Smooth muscle cell (in vitro differentiated cells): ENCODE results near the gene ZNF547. TPM values are rescaled to one million over a fixed set of nuclear protein-coding genes. Genes with fewer than 3 reads are reported as not detected.

ENCODE experiments used
- DNase-seq: peaks from one replicate; lab custom pipeline; 2025; ENCODE audit not compliant: unreplicated experiment; lab: John Stamatoyannopoulos, UW
- H2AFZ ChIP-seq: fragments of 200-600 bp; sonication (generic); 2 replicates; pipeline ENCODE4 v1.6.0; 2016; ENCODE audit warnings: antibody characterized with exemption, low read depth, mild to moderate bottlenecking
- H3F3A ChIP-seq: fragments of 200-600 bp; sonication (generic); 2 replicates; pipeline ENCODE4 v1.6.0; 2017; ENCODE audit warnings: antibody characterized with exemption, low read depth
- H3K27ac ChIP-seq: fragments of 200-600 bp; sonication (generic); 2 replicates; pipeline ENCODE4 v1.5.1; 2016; ENCODE audit warnings: low read depth, mild to moderate bottlenecking
- H3K27me3 ChIP-seq: fragments of 200-600 bp; sonication (generic); 2 replicates; pipeline ENCODE4 v1.6.1; 2016; ENCODE audit warnings: low read depth, mild to moderate bottlenecking
- H3K36me3 ChIP-seq: fragments of 200-600 bp; sonication (generic); 2 replicates; pipeline ENCODE4 v1.5.1; 2016; ENCODE audit warnings: low read depth
- H3K4me1 ChIP-seq: fragments of 200-600 bp; sonication (generic); 2 replicates; pipeline ENCODE4 v1.5.1; 2016; ENCODE audit warnings: low read depth
- H3K4me2 ChIP-seq: fragments of 200-600 bp; sonication (generic); 2 replicates; pipeline ENCODE4 v1.6.0; 2016; ENCODE audit warnings: mild to moderate bottlenecking
- H3K4me3 ChIP-seq: fragments of 200-600 bp; sonication (generic); 2 replicates; pipeline ENCODE4 v1.5.1; 2016; ENCODE audit warnings: mild to moderate bottlenecking
- H3K79me2 ChIP-seq: fragments of 200-600 bp; sonication (generic); 2 replicates; pipeline ENCODE4 v1.6.0; 2016; ENCODE audit warnings: low read depth, mild to moderate bottlenecking
- H3K9ac ChIP-seq: fragments of 200-600 bp; sonication (generic); 2 replicates; pipeline ENCODE4 v1.6.0; 2016; ENCODE audit warnings: low read depth
- H3K9me3 ChIP-seq: fragments of 200-600 bp; sonication (generic); replicated peaks from 2 replicates; pipeline ENCODE4 v1.5.1; 2016; ENCODE audit warnings: low read depth
- H4K20me1 ChIP-seq: fragments of 200-600 bp; sonication (generic); 2 replicates; pipeline ENCODE4 v1.6.0; 2016; ENCODE audit warnings: low read depth
- CTCF ChIP-seq: fragments of 200-600 bp; sonication (generic); IDR thresholded peaks from 2 replicates; pipeline ENCODE4 v1.5.1; 2017; ENCODE audit warnings: borderline replicate concordance, mild to moderate bottlenecking, antibody characterized with exemption; ENCODE audit not compliant: insufficient read depth, poor library complexity, severe bottlenecking
- WGBS: methylation state at CpG from one replicate; pipeline ENCODE4 v1.1.7; 2016; ENCODE audit warnings: low lambda C conversion rate; 5-methylcytosine and 5-hydroxymethylcytosine counted together
- polyA plus RNA-seq: library from polyadenylated mRNA; unstranded; fragments of >200 nt; fragmentation: Nextera tagmentation; extraction: Ambion mirVana; gene quantifications from 2 replicates; pipeline ENCODE4 v1.2.1, GENCODE V29; 2016
- total RNA-seq: library from RNA; depleted of rRNA; stranded (reverse); fragments of >200 nt; gene quantifications from 2 replicates; pipeline ENCODE4 v1.2.3, GENCODE V29; 2014

Gene ZNF547
- total and polyA plus RNA-seq, 2 experiments from 2014 or later: 0.71 to 4.9 TPM

GRCh38 chr19:57376151-57376550 is 12.8 kb downstream of the ZNF547 start:
- Histone ChIP-seq H3K4me1 (no peaks in the 10 kb centered on the region), H4K20me1 (no peaks in the 10 kb centered on the region), H3K79me2 (no peaks in the 10 kb centered on the region), H3K9ac (no peak overlapping the region), H3K36me3 (peaks cover 27% of the 10 kb centered on the region), H3K27me3 (no peaks in the 10 kb centered on the region), H3K27ac (no peak overlapping the region), H3F3A (no peaks in the 10 kb centered on the region), H3K4me3 (no peak overlapping the region), H2AFZ (no peak overlapping the region), H3K4me2 (no peak overlapping the region), H3K9me3 (peaks cover 19% of the 10 kb centered on the region)
- no peak for DNase-seq
- TF ChIP-seq CTCF: no peak
- WGBS: 97% methylated on average over 6 of the region's 6 CpGs

DNA sequence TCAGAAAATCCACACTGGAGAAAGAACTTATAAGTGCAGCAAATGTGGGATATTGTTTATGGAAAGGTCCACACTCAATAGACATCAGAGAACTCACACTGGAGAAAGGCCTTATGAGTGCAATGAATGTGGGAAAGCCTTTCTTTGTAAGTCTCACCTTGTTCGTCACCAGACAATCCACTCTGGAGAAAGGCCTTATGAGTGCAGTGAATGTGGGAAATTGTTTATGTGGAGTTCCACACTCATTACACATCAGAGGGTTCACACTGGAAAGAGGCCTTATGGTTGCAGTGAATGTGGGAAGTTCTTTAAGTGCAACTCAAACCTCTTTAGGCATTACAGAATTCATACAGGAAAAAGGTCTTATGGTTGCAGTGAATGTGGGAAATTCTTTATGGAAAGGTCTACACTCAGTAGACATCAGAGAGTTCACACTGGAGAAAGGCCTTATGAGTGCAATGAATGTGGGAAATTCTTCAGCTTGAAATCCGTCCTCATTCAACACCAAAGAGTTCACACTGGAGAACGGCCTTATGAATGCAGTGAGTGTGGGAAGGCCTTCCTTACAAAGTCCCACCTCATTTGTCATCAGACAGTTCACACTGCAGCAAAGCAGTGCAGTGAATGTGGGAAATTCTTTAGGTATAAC is 14.3 kb downstream of the ZNF547 start:
- no peak for TF ChIP-seq CTCF
- H2AFZ ChIP-seq: no peak overlapping the region
- no peak for DNase-seq
- H3K36me3 ChIP-seq: peaks cover 21% of the 10 kb centered on the region
- H3K4me2 ChIP-seq: no peak overlapping the region
- no peak overlapping the region for H3K4me3 ChIP-seq
- no peaks in the 10 kb centered on the region for H4K20me1 ChIP-seq
- H3K27ac ChIP-seq: no peak overlapping the region
- H3K27me3 ChIP-seq: no peaks in the 10 kb centered on the region
- no peaks in the 10 kb centered on the region for H3K79me2 ChIP-seq
- no peak overlapping the region for H3K9ac ChIP-seq
- peaks cover 19% of the 10 kb centered on the region for H3K9me3 ChIP-seq
- H3F3A ChIP-seq: no peaks in the 10 kb centered on the region
- H3K4me1 ChIP-seq: no peaks in the 10 kb centered on the region
- 99% methylated on average over 3 of the region's 3 CpGs for WGBS

DNA sequence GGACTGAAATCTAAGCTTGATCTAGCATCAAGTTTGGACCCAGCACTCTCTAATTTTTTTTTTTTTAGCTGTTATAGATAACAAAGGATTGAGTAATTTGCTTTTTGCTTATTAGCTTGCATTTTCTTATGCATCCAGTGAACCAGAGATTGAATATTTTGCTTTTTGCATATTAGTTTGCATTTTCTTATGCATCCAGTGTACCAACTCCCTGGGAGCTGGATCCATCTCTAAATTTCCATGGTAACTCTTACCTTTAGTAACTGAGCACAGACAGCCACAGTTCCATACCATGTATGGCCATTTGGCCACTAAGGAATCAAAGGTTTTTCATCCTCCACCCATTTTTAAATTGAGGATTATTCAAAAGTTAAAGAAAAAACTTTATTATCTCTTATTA is 17.6 kb downstream of the ZNF547 start:
- no peak for DNase-seq
- H3K4me3 ChIP-seq: no peak overlapping the region
- peaks cover 21% of the 10 kb centered on the region for H3K36me3 ChIP-seq
- no peaks in the 10 kb centered on the region for H3F3A ChIP-seq
- no peak overlapping the region for H3K27ac ChIP-seq
- no peak overlapping the region for H3K9ac ChIP-seq
- H3K9me3 ChIP-seq: peaks cover 19% of the 10 kb centered on the region
- no peaks in the 10 kb centered on the region for H3K4me1 ChIP-seq
- H2AFZ ChIP-seq: no peak overlapping the region
- no peaks in the 10 kb centered on the region for H4K20me1 ChIP-seq
- no peaks in the 10 kb centered on the region for H3K27me3 ChIP-seq
- TF ChIP-seq CTCF: no peak
- H3K79me2 ChIP-seq: no peaks in the 10 kb centered on the region
- H3K4me2 ChIP-seq: no peak overlapping the region

DNA sequence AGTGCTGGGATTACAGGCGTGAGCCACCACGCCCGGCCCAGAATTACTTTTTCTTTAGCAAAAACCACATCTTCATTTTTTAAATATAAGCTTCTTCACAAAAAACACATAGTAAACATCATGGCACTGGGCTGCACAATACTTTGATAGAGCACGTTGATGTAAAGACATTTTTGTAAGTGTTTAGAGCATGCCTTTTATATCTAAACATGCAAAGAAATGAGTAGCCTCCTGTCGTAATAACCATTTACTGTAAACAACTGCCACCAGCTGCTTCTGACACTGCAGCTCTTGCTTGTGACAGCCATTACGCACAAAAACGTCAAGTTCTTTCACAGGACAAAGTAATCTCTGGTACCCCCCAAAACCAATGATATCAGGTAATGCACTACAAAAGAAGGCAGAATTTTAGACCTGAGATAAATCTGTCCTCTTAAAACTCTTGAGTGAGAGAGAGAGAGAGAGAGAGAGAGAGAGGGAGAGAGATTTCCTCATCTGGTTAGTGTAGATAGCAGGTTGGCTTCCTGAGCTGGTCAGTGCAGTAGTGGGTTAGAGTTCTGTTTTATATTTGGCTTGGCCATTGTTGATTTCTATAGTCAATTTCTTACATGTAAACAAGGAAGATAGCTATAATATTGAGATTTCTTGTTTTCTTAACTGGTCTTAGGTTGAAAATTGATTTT is 19.6 kb downstream of the ZNF547 start:
- H3F3A ChIP-seq: no peaks in the 10 kb centered on the region
- peaks cover 5% of the 10 kb centered on the region for H3K36me3 ChIP-seq
- no peak overlapping the region for H2AFZ ChIP-seq
- no peak for TF ChIP-seq CTCF
- no peak overlapping the region for H3K27ac ChIP-seq
- no peaks in the 10 kb centered on the region for H4K20me1 ChIP-seq
- H3K79me2 ChIP-seq: no peaks in the 10 kb centered on the region
- H3K4me2 ChIP-seq: no peak overlapping the region
- no peak for DNase-seq
- H3K4me1 ChIP-seq: no peaks in the 10 kb centered on the region
- no peak overlapping the region for H3K4me3 ChIP-seq
- H3K27me3 ChIP-seq: no peaks in the 10 kb centered on the region
- WGBS: 85% methylated on average over 7 of the region's 7 CpGs
- H3K9me3 ChIP-seq: peaks cover 5% of the 10 kb centered on the region
- H3K9ac ChIP-seq: no peak overlapping the region
